Measurements from ENCODE around the gene CA10. TPM values are rescaled to one million over a fixed set of nuclear protein-coding genes. Genes with fewer than 3 reads are reported as not detected.

Gene CA10
- total and polyA plus RNA-seq, 2 donors (not counting 3 experiments of a cell fraction or from before 2014, with no cell fraction given), result not detected

DNA sequence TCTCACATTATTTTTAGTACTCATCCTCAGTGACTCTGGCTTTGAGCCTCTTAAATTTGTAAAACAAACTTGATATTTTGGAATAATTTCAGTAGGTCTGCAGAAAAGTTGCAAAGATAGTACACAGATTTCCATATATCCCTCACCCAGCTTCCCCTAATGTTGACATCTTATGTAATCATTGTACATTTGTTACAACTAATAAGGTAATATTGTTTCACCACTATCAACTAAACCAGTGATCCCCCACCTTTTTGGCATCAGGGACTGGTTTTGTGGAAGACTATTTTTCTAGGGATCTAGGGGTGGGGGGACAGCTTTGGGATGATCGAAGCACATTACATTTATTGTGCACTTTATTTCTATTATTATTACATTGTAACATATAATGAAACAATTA, 391.2 kb downstream of the CA10 start:
- intact Hi-C loops (cut with micrococcal nuclease), result no loop called here
- H3K4me1 ChIP-seq (ENCODE audit: control insufficient read depth, extremely low read depth, insufficient read depth, low read length), result no peaks in the 10 kb centered on the region
- H3K79me2 ChIP-seq (ENCODE audit: control insufficient read depth, insufficient read depth, low read length), result no peaks in the 10 kb centered on the region
- no TSS peak for BruUV-seq (replicated peaks)
- no peak for TF ChIP-seq MAX (IDR thresholded peaks at IDR 0.05; ENCODE audit: insufficient read depth, insufficient read length)
- no peak for TF ChIP-seq EZH2 (IDR thresholded peaks at IDR 0.05; ENCODE audit: borderline replicate concordance, low read depth, low read length, severe bottlenecking)
- no peak for TF ChIP-seq POLR2A (IDR thresholded peaks at IDR 0.05; ENCODE audit: low read depth, low read length)
- no peak for TF ChIP-seq GATA2 (IDR thresholded peaks at IDR 0.05; ENCODE audit: insufficient read depth, insufficient read length, low read depth, low read length)
- TF ChIP-seq MYC (IDR thresholded peaks at IDR 0.05; ENCODE audit: low read depth, low read length), result no peak
- TF ChIP-seq JUN (IDR thresholded peaks at IDR 0.05; ENCODE audit: borderline replicate concordance, insufficient read depth, insufficient read length, low read depth), result no peak
- no peak for TF ChIP-seq FOS (IDR thresholded peaks at IDR 0.05; ENCODE audit: borderline replicate concordance, insufficient read depth, low read length)
- TF ChIP-seq POLR2AphosphoS5 (IDR thresholded peaks at IDR 0.05; ENCODE audit: insufficient read depth, low read depth, low read length), result no peak
- TF ChIP-seq, protein P1, sequence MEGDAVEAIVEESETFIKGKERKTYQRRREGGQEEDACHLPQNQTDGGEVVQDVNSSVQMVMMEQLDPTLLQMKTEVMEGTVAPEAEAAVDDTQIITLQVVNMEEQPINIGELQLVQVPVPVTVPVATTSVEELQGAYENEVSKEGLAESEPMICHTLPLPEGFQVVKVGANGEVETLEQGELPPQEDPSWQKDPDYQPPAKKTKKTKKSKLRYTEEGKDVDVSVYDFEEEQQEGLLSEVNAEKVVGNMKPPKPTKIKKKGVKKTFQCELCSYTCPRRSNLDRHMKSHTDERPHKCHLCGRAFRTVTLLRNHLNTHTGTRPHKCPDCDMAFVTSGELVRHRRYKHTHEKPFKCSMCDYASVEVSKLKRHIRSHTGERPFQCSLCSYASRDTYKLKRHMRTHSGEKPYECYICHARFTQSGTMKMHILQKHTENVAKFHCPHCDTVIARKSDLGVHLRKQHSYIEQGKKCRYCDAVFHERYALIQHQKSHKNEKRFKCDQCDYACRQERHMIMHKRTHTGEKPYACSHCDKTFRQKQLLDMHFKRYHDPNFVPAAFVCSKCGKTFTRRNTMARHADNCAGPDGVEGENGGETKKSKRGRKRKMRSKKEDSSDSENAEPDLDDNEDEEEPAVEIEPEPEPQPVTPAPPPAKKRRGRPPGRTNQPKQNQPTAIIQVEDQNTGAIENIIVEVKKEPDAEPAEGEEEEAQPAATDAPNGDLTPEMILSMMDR (IDR thresholded peaks at IDR 0.05; ENCODE audit: extremely low read depth in 1 of 2, insufficient read depth in 1 of 2, low read depth in 1 of 2, low read length in 2 of 2), result no peak
- dilution Hi-C loops (cut with MboI; ENCODE audit: extremely low pct_ligation_motif_present, low sequenced_read_pairs), result no loop called here
- H2AFZ ChIP-seq (ENCODE audit: low read depth, low read length), result no peak overlapping the region
- H3K27me3 ChIP-seq (ENCODE audit: control insufficient read depth in 2 of 2, insufficient read depth in 2 of 2, low read length in 2 of 2), result no peaks in the 10 kb centered on the region
- no peak overlapping the region for H3K9ac ChIP-seq (replicated peaks; ENCODE audit: extremely low read depth, insufficient read depth, low read length)
- H3K9me1 ChIP-seq (replicated peaks; ENCODE audit: control insufficient read depth, extremely low read depth, insufficient read depth, low read length), result no peaks in the 10 kb centered on the region
- ChIA-PET CTCF (no interaction called here), POLR2A (no interaction called here)
- FAIRE-seq (no peak), DNase-seq (ENCODE audit: low read depth, low spot score) (no peak)
- H3K4me2 ChIP-seq (ENCODE audit: insufficient read depth, low read length), result no peak overlapping the region
- H3K9me3 ChIP-seq (replicated peaks; ENCODE audit: control insufficient read depth, insufficient read depth, low read length), result no peaks in the 10 kb centered on the region
- no peak overlapping the region for H3K4me3 ChIP-seq (replicated peaks in 1 of 3; ENCODE audit: insufficient read depth in 1 of 3, low read depth in 1 of 3, low read length in 3 of 3)
- no peaks in the 10 kb centered on the region for H4K20me1 ChIP-seq (replicated peaks; ENCODE audit: control insufficient read depth, extremely low read depth, insufficient read depth, low read length)
- no peak overlapping the region for H3K27ac ChIP-seq (ENCODE audit: insufficient read depth, low read depth, low read length)
- H3K36me3 ChIP-seq (ENCODE audit: control insufficient read depth in 2 of 2, extremely low read depth in 1 of 2, insufficient read depth in 2 of 2, low read length in 2 of 2), result no peaks in the 10 kb centered on the region
